Body of pancreas (tissue), 4 donors: Measurements from ENCODE around the gene HORMAD1. TPM values are rescaled to one million over a fixed set of nuclear protein-coding genes. Genes with fewer than 3 reads are reported as not detected.
"Not testable (repeated sequence)": the region's sequence is repeated elsewhere in the genome, so short reads cannot be mapped to it uniquely, and the experiment has no call there.

ENCODE experiments used
- ATAC-seq: fragments of 150-250 bp; one replicate; pipeline ENCODE4 v1.9.1; 2016
- DNase-seq, 4 donors: peaks; one replicate each; pipeline ENCODE4 v3.0.0-alpha.2; 2019
- H3K27ac ChIP-seq, 4 donors: fragments of 200-600 bp; sonication (generic); 1 replicate in 3 of 4; 2 replicates in 1 of 4; pipeline versions ENCODE4 v1.5.1 to v1.6.1; 2016 to 2019; ENCODE audit warnings: mild to moderate bottlenecking in 1 of 4, mixed read lengths in 1 of 4, moderate library complexity in 1 of 4
- H3K27me3 ChIP-seq, 2 donors: fragments of 200-600 bp; sonication (generic); one replicate each; pipeline ENCODE4 v1.6.0; 2016; ENCODE audit warnings: mild to moderate bottlenecking in 1 of 2
- H3K36me3 ChIP-seq, 2 donors: fragments of 200-600 bp; sonication (generic); replicated peaks in 1 of 2; 2 replicates each; pipeline ENCODE4 v1.5.1; 2016; ENCODE audit warnings: low read depth in 2 of 2; ENCODE audit not compliant: insufficient read depth in 1 of 2
- H3K4me1 ChIP-seq: fragments of 200-600 bp; sonication (generic); one replicate; pipeline ENCODE4 v1.6.0; 2016
- H3K4me3 ChIP-seq, 2 donors: fragments of 200-600 bp; sonication (generic); 1 replicate in 1 of 2; 2 replicates in 1 of 2; pipeline ENCODE4 v1.5.1; 2016 to 2019
- H3K9me3 ChIP-seq, 3 donors: fragments of 200-600 bp; sonication (generic); 1 replicate in 2 of 3; 2 replicates in 1 of 3; pipeline ENCODE4 v1.5.1; 2016
- POLR2A ChIP-seq, 3 donors: fragments of 450-650 bp; IDR thresholded peaks; one replicate each; pipeline ENCODE4 v1.6.1; 2016; ENCODE audit warnings: antibody characterized with exemption in 3 of 3, mild to moderate bottlenecking in 2 of 3
- WGBS, 2 donors: methylation state at CpG; one replicate each; pipeline ENCODE4 v1.1.5; 2017; 5-methylcytosine and 5-hydroxymethylcytosine counted together
- intact Hi-C: fragments of 100-400 bp; cut with DNase I; formaldehyde crosslinking; loops from one replicate; pipeline ENCODE4 v1.15.1; 2023
- total RNA-seq, 2 donors: library from RNA; depleted of rRNA; stranded (reverse); fragments of >200 nt; gene quantifications; one replicate each; pipeline ENCODE4 v1.1.0, GENCODE V29; 2016
- TF ChIP-seq, protein P1 (sequence below), 7 experiments: fragments of 450-650 bp in 4 of 7; fragments of 200-600 bp in 3 of 7; sonication (generic) in 3 of 7; IDR thresholded peaks; one replicate each; pipeline ENCODE4 v1.5.1; 2016 to 2019; ENCODE audit warnings: antibody characterized with exemption in 7 of 7

The HORMAD1 gene
- total RNA-seq, 2 donors from 2014 or later = not detected

DNA sequence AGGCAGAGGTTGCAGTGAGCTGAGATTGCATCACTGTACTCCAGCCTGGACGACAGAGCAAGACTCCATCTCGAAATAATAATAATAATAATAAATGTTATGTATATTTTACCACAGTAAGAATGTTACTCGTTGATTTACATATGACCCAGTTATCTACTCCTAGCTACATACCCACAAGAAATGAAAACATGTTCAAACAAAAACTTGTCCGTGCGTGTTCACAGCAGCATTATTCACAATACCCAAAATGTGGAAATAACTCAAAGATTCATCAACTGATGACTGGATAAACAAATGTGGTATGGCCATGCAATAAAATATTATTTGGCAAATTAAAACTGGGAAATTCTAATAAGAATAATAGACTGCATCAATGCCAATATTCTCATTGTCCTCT, 59.5 kb downstream of the HORMAD1 start:
- Histone ChIP-seq H3K9me3 (no peaks in the 10 kb centered on the region), H3K4me1 (peaks cover 5% of the 10 kb centered on the region), H3K36me3 (peaks cover 0 to 14% of the 10 kb centered on the region in 2 donors), H3K4me3 (no peak overlapping the region), H3K27ac (no peak overlapping the region), H3K27me3 (no peaks in the 10 kb centered on the region)
- WGBS, 2 donors = 95 to 97% methylated on average over 5 of the region's 5 CpGs
- DNase-seq = no peak
- no peak for ATAC-seq
- intact Hi-C loops = no loop called here
- TF ChIP-seq POLR2A (IDR thresholded peaks at IDR 0.05) = no peak
- TF ChIP-seq, protein P1, sequence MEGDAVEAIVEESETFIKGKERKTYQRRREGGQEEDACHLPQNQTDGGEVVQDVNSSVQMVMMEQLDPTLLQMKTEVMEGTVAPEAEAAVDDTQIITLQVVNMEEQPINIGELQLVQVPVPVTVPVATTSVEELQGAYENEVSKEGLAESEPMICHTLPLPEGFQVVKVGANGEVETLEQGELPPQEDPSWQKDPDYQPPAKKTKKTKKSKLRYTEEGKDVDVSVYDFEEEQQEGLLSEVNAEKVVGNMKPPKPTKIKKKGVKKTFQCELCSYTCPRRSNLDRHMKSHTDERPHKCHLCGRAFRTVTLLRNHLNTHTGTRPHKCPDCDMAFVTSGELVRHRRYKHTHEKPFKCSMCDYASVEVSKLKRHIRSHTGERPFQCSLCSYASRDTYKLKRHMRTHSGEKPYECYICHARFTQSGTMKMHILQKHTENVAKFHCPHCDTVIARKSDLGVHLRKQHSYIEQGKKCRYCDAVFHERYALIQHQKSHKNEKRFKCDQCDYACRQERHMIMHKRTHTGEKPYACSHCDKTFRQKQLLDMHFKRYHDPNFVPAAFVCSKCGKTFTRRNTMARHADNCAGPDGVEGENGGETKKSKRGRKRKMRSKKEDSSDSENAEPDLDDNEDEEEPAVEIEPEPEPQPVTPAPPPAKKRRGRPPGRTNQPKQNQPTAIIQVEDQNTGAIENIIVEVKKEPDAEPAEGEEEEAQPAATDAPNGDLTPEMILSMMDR (IDR thresholded peaks at IDR 0.05) = no peak

DNA sequence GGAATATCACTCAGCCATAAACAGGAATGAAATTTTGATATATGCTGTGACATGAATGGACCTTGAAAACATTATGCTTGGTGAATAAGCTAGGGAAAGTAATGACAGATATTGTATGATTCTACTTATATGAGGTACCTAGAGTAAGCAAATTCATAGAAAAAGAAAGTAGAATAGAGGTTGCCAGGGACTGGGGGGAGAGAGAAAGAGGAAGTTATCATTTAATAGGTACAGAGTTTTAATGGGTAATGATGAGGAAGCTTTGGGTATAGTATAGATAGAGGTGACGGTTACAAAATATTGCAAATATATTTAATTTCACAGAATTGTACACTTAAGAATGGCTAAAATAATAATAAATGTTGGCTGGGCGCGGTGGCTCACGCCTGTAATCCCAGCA, 60.1 kb downstream of the HORMAD1 start:
- 81 to 85% methylated on average over 4 of the region's 4 CpGs for WGBS, 2 donors
- Histone ChIP-seq H3K4me1 (peaks cover 11% of the 10 kb centered on the region), H3K36me3 (peaks cover 0 to 14% of the 10 kb centered on the region in 2 donors), H3K9me3 (no peaks in the 10 kb centered on the region), H3K4me3 (no peak overlapping the region), H3K27ac (no peak overlapping the region), H3K27me3 (no peaks in the 10 kb centered on the region)
- TF ChIP-seq POLR2A (IDR thresholded peaks at IDR 0.05) = no peak
- TF ChIP-seq, protein P1 (IDR thresholded peaks at IDR 0.05) = no peak
- DNase-seq (no peak), ATAC-seq (no peak)
- intact Hi-C loops = no loop called here

DNA sequence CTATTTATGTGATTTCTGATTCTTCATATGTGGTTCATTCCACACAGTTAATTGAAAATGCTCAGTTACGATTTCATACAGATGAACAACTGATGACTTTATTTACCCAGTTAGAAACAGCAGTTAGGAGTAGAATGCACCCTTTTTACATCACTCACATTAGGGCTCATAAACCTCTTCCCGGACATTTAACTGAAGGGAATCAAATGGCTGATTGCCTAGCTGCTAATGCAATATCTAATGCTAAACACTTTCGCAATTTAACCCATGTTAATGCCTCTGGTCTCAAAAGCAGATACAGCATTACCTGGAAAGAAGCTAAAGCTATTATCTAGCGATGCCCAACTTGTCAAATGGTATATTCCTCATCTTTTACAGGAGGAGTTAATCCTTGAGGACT, 63.6 kb downstream of the HORMAD1 start:
- DNase-seq, ATAC-seq, H3K27me3 ChIP-seq, H3K4me3 ChIP-seq, H3K36me3 ChIP-seq, H3K27ac ChIP-seq, intact Hi-C loops, H3K9me3 ChIP-seq: not testable (repeated sequence)
- WGBS, 2 donors = 87 to 88% methylated on average over 4 of the region's 4 CpGs
- H3K4me1 ChIP-seq = peaks cover 25% of the 10 kb centered on the region

DNA sequence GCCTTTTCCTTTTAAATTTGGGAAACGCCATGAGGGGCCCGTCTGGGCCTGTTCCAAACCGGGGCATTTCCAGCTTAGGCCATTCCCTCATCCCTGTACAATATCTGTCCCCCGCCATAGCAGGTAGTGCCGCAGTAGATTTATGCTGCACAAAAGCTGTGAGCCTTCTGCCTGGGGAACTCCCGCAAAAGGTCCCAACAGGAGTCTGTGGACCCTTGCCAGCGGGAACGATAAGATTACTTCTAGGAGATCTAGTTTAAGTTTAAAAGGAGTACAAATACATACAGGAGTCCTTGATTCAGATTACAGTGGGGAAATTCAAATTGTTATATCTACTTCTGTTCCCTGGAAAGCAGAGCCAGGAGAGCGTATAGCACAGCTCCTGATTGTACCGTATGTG, 66.1 kb downstream of the HORMAD1 start:
- H3K36me3 ChIP-seq, intact Hi-C loops, H3K9me3 ChIP-seq, H3K27me3 ChIP-seq, ATAC-seq, H3K4me3 ChIP-seq: not testable (repeated sequence)
- peaks cover 42% of the 10 kb centered on the region for H3K4me1 ChIP-seq
- peak overlapping the region; percentile 36 to 68 (median 45) for H3K27ac ChIP-seq
- 47 to 48% methylated on average over 10 of the region's 10 CpGs for WGBS, 2 donors
- DNase-seq = peak; percentile 74 to 91 (median 80)

DNA sequence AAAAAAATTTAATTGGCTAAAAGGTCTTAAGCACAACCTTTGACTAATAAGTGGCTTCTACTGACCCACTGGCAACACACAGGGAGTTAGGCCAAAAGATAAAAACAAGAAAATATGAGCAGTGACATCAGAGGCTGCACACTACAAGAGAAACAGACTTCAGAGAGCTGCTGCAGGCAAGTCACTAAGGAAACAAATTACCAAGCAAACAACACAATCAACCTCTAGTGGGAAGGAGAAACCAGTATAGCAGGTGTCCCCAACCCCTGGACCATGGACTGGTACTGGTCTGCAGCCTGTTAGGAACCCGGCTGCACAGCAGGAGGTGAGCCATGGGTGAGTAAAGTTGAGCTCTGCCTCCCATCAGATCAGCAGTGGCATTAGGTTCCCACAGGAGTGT, 70.5 kb downstream of the HORMAD1 start:
- ATAC-seq (peak; percentile 99), DNase-seq (peak; percentile 79 to 92 (median 86))
- Histone ChIP-seq H3K9me3 (no peaks in the 10 kb centered on the region), H3K4me1 (peaks cover 35% of the 10 kb centered on the region), H3K4me3 (no peak overlapping the region), H3K27me3 (no peaks in the 10 kb centered on the region), H3K27ac (peak overlapping the region; percentile 52 to 77 (median 76)), H3K36me3 (peaks cover 5 to 10% of the 10 kb centered on the region in 2 donors)
- intact Hi-C loops = no loop called here
- TF ChIP-seq, protein P1 (IDR thresholded peaks at IDR 0.05) = peak in 4 of 7 experiments; percentile 12 to 29 (median 23)
- peak in 2 of 3 donors; percentile 34 to 43 for TF ChIP-seq POLR2A (IDR thresholded peaks at IDR 0.05)
- 29% methylated on average over 1 of the region's 1 CpG; no CpG with 5 or more reads in 1 of the 2 donors for WGBS, 2 donors

DNA sequence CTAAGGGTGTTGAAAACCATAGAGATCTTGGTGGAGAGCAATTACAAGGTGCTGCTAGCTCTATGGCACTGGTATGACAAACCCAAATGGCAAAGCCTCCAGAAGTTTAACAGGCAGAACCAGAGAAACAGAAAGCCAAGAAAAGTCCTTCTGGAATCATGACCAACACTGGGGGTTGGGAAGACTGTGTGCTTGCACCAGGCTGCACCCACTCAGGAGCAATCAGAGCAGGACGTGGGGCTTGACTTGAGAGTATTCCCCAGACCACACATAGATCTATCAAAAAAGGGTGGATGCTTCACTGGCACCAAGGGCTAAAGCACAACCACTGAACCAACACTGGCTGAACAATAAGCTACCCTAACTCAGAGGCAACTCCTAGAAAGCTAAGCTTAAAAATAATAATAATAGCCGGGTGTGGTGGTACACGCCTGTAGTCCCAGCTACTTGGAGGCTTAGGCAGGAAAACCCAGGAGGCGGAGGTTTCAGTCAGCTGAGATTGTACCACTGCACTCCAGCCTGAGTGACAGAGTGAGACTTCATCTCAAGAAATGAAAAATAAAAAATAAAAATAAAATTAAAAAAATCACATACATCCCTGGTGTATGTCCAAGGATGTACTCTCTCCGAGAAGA, 71.1 kb downstream of the HORMAD1 start:
- WGBS, 2 donors = 65 to 67% methylated on average over 5 of the region's 5 CpGs

More for the DNA sequence above, 71.1 kb downstream of the HORMAD1 start:
- peaks cover 5 to 10% of the 10 kb centered on the region in 2 donors for H3K36me3 ChIP-seq
- H3K4me3 ChIP-seq = no peak overlapping the region
- intact Hi-C loops = no loop called here
- DNase-seq = no peak
- TF ChIP-seq, protein P1 (IDR thresholded peaks at IDR 0.05) = no peak
- TF ChIP-seq POLR2A (IDR thresholded peaks at IDR 0.05) = no peak
- peak overlapping the region; percentile 33 to 77 (median 64) for H3K27ac ChIP-seq
- H3K4me1 ChIP-seq = peaks cover 30% of the 10 kb centered on the region
- no peaks in the 10 kb centered on the region for H3K9me3 ChIP-seq
- no peak for ATAC-seq
- H3K27me3 ChIP-seq = no peaks in the 10 kb centered on the region
